ENCODE measurements around the gene GRIN2A. TPM values are rescaled to one million over a fixed set of nuclear protein-coding genes. Genes with fewer than 3 reads are reported as not detected.

Gene GRIN2A
- total RNA-seq, 2 experiments from 2014 or later = not detected

- no peaks in the 10 kb centered on the region for H3K36me3 ChIP-seq (ENCODE audit: insufficient read depth, low read length)
- no peaks in the 10 kb centered on the region for H3K9me3 ChIP-seq (ENCODE audit: low read length)
- no peaks in the 10 kb centered on the region for H3K9me2 ChIP-seq (ENCODE audit: insufficient read depth, low read length)
- no peak for DNase-seq (ENCODE audit: low spot score)
- no peak overlapping the region for H3K4me2 ChIP-seq (ENCODE audit: low read length)
- ChIA-PET CTCF (ENCODE audit: unreplicated experiment) (no interaction called here), POLR2A (no interaction called here)
- no peak overlapping the region for H3K27ac ChIP-seq (ENCODE audit: low read depth, low read length, poor library complexity, severe bottlenecking)
- BruUV-seq (replicated peaks) = no TSS peak
- TF ChIP-seq EZH2phosphoT487 (IDR thresholded peaks at IDR 0.05; ENCODE audit: borderline replicate concordance, low read depth, low read length) (no peak), CTCF (conservative IDR thresholded peaks at IDR 0.05; ENCODE audit: low read length) (no peak)
- no peaks in the 10 kb centered on the region for H3K4me1 ChIP-seq (ENCODE audit: insufficient read depth, low read length, poor library complexity, severe bottlenecking)
- no peaks in the 10 kb centered on the region for H3K79me2 ChIP-seq (ENCODE audit: insufficient read depth, low read depth, low read length)
- H2AFZ ChIP-seq (ENCODE audit: low read length) = no peak overlapping the region
- no peak overlapping the region for H3K4me3 ChIP-seq (ENCODE audit: low read depth, low read length, poor library complexity, severe bottlenecking)
- H4K20me1 ChIP-seq (ENCODE audit: insufficient read depth, low read length) = no peaks in the 10 kb centered on the region
- intact Hi-C loops (cut with micrococcal nuclease; ENCODE audit: unreplicated experiment) = no loop called here
These were observed 382.0 kb downstream of the GRIN2A start for GRCh38 chr16:9800186-9800738.

GRCh38 chr16:9798952-9799580, 383.2 kb downstream of the GRIN2A start:
- ChIA-PET CTCF (ENCODE audit: unreplicated experiment) (no interaction called here), POLR2A (no interaction called here)
- Histone ChIP-seq H4K20me1 (ENCODE audit: insufficient read depth, low read length) (no peaks in the 10 kb centered on the region), H3K9me2 (ENCODE audit: insufficient read depth, low read length) (no peaks in the 10 kb centered on the region), H3K4me3 (ENCODE audit: low read depth, low read length, poor library complexity, severe bottlenecking) (no peak overlapping the region), H3K36me3 (ENCODE audit: insufficient read depth, low read length) (no peaks in the 10 kb centered on the region), H3K27ac (ENCODE audit: low read depth, low read length, poor library complexity, severe bottlenecking) (no peak overlapping the region), H2AFZ (ENCODE audit: low read length) (no peak overlapping the region), H3K4me1 (ENCODE audit: insufficient read depth, low read length, poor library complexity, severe bottlenecking) (no peaks in the 10 kb centered on the region), H3K4me2 (ENCODE audit: low read length) (no peak overlapping the region), H3K79me2 (ENCODE audit: insufficient read depth, low read depth, low read length) (no peaks in the 10 kb centered on the region), H3K9me3 (ENCODE audit: low read length) (no peaks in the 10 kb centered on the region)
- intact Hi-C loops (cut with micrococcal nuclease; ENCODE audit: unreplicated experiment) = no loop called here
- BruUV-seq (replicated peaks) = no TSS peak
- no peak for DNase-seq (ENCODE audit: low spot score)
- TF ChIP-seq EZH2phosphoT487 (IDR thresholded peaks at IDR 0.05; ENCODE audit: borderline replicate concordance, low read depth, low read length) = no peak
- no peak for TF ChIP-seq CTCF (conservative IDR thresholded peaks at IDR 0.05; ENCODE audit: low read length)

- no peaks in the 10 kb centered on the region for H3K4me1 ChIP-seq (ENCODE audit: insufficient read depth, low read length, poor library complexity, severe bottlenecking)
- BruUV-seq (replicated peaks) = no TSS peak
- H3K4me3 ChIP-seq (ENCODE audit: low read depth, low read length, poor library complexity, severe bottlenecking) = no peak overlapping the region
- no peaks in the 10 kb centered on the region for H3K9me2 ChIP-seq (ENCODE audit: insufficient read depth, low read length)
- H3K27ac ChIP-seq (ENCODE audit: low read depth, low read length, poor library complexity, severe bottlenecking) = no peak overlapping the region
- no peaks in the 10 kb centered on the region for H3K79me2 ChIP-seq (ENCODE audit: insufficient read depth, low read depth, low read length)
- no peak for TF ChIP-seq CTCF (conservative IDR thresholded peaks at IDR 0.05; ENCODE audit: low read length)
- no peak for TF ChIP-seq EZH2phosphoT487 (IDR thresholded peaks at IDR 0.05; ENCODE audit: borderline replicate concordance, low read depth, low read length)
- intact Hi-C loops (cut with micrococcal nuclease; ENCODE audit: unreplicated experiment) = no loop called here
- no peak overlapping the region for H3K4me2 ChIP-seq (ENCODE audit: low read length)
- no peak for DNase-seq (ENCODE audit: low spot score)
- H3K9me3 ChIP-seq (ENCODE audit: low read length) = no peaks in the 10 kb centered on the region
- H3K36me3 ChIP-seq (ENCODE audit: insufficient read depth, low read length) = no peaks in the 10 kb centered on the region
- POLR2A ChIA-PET = no interaction called here
- no peak overlapping the region for H2AFZ ChIP-seq (ENCODE audit: low read length)
- no peaks in the 10 kb centered on the region for H4K20me1 ChIP-seq (ENCODE audit: insufficient read depth, low read length)
- CTCF ChIA-PET (ENCODE audit: unreplicated experiment) = no interaction called here
These were observed 383.8 kb downstream of the GRIN2A start for GRCh38 chr16:9798474-9798873.

Data from OCI-LY7 (cell line).